Activated T-cell treated with anti-CD3 and anti-CD28 coated beads, Interleukin-2, amount 50 U/mL, for 72 hours (primary cell): Measurements from ENCODE around the gene CRABP2. TPM values are rescaled to one million over a fixed set of nuclear protein-coding genes. Genes with fewer than 3 reads are reported as not detected.

Source experiments
- ATAC-seq, 2 donors: fragments of 150-1000 bp; cut with Tn5 transposase; replicated peaks in 1 of 2; 2 replicates each; pipeline ENCODE4 v1.10.0; 2021; ENCODE audit warnings: moderate library complexity in 2 of 2, mild to moderate bottlenecking in 1 of 2
- DNase-seq, 2 donors: peaks; one replicate each; pipeline ENCODE4 v3.0.0; 2021 to 2022; ENCODE audit warnings: mixed read lengths in 1 of 2
- H3K27ac Mint-ChIP-seq: one replicate; pipeline ENCODE4 v1.8.0; 2022; ENCODE audit warnings: mild to moderate bottlenecking, moderate library complexity, mixed read lengths
- H3K27me3 Mint-ChIP-seq: one replicate; pipeline ENCODE4 v1.8.0; 2022; ENCODE audit warnings: low read depth, mixed read lengths
- H3K36me3 Mint-ChIP-seq, 2 donors: one replicate each; pipeline ENCODE4 v1.8.0; 2022; ENCODE audit warnings: mixed read lengths in 2 of 2, mild to moderate bottlenecking in 1 of 2; ENCODE audit not compliant: insufficient read depth in 2 of 2
- H3K4me1 Mint-ChIP-seq: one replicate; pipeline ENCODE4 v1.8.0; 2022; ENCODE audit warnings: low read depth, mixed read lengths
- H3K4me3 Mint-ChIP-seq, 2 donors: one replicate each; pipeline ENCODE4 v1.8.0; 2022; ENCODE audit warnings: mild to moderate bottlenecking in 2 of 2, mixed read lengths in 2 of 2, moderate library complexity in 2 of 2
- H3K9me3 Mint-ChIP-seq, 2 donors: one replicate each; pipeline ENCODE4 v1.8.0; 2022; ENCODE audit warnings: mixed read lengths in 2 of 2
- total RNA-seq, 2 donors: library from RNA; stranded (reverse); gene quantifications; one replicate each; pipeline ENCODE4 v1.2.3, GENCODE V29; 2022

Gene CRABP2
- total RNA-seq, 2 donors from 2014 or later, result 2.5 TPM

GRCh38 chr1:156700736-156701531, 4.4 kb downstream of the CRABP2 start:
- Mint-ChIP-seq H3K36me3 (no peaks in the 10 kb centered on the region), H3K4me1 (peaks cover 23% of the 10 kb centered on the region), H3K27ac (no peak overlapping the region), H3K9me3 (no peaks in the 10 kb centered on the region), H3K4me3 (no peak overlapping the region), H3K27me3 (peaks cover 42% of the 10 kb centered on the region)
- no peak for DNase-seq
- ATAC-seq, result no peak

GRCh38 chr1:156698995-156699394, 6.4 kb downstream of the CRABP2 start:
- Mint-ChIP-seq H3K27me3 (peaks cover 33% of the 10 kb centered on the region), H3K36me3 (no peaks in the 10 kb centered on the region), H3K4me1 (peaks cover 8% of the 10 kb centered on the region), H3K4me3 (no peak overlapping the region), H3K9me3 (no peaks in the 10 kb centered on the region), H3K27ac (no peak overlapping the region)
- DNase-seq (no peak), ATAC-seq (no peak)

GRCh38 chr1:156697481-156697880, 7.9 kb downstream of the CRABP2 start:
- H3K27me3 Mint-ChIP-seq, result peaks cover 38% of the 10 kb centered on the region
- DNase-seq (no peak), ATAC-seq (no peak)
- peaks cover 20% of the 10 kb centered on the region for H3K4me1 Mint-ChIP-seq
- no peak overlapping the region for H3K27ac Mint-ChIP-seq
- no peaks in the 10 kb centered on the region for H3K36me3 Mint-ChIP-seq
- no peak overlapping the region for H3K4me3 Mint-ChIP-seq
- no peaks in the 10 kb centered on the region for H3K9me3 Mint-ChIP-seq

- H3K9me3 Mint-ChIP-seq, result no peaks in the 10 kb centered on the region
- no peak for DNase-seq
- ATAC-seq, result no peak
- no peaks in the 10 kb centered on the region for H3K36me3 Mint-ChIP-seq
- H3K27ac Mint-ChIP-seq, result no peak overlapping the region
- H3K4me1 Mint-ChIP-seq, result peaks cover 27% of the 10 kb centered on the region
- H3K4me3 Mint-ChIP-seq, result no peak overlapping the region
- peaks cover 45% of the 10 kb centered on the region for H3K27me3 Mint-ChIP-seq
Measured at GRCh38 chr1:156696755-156697154, 8.6 kb downstream of the CRABP2 start.

- DNase-seq (no peak), ATAC-seq (no peak)
- no peaks in the 10 kb centered on the region for H3K9me3 Mint-ChIP-seq
- no peaks in the 10 kb centered on the region for H3K36me3 Mint-ChIP-seq
- H3K4me1 Mint-ChIP-seq, result peaks cover 24% of the 10 kb centered on the region
- H3K27ac Mint-ChIP-seq, result no peak overlapping the region
- H3K4me3 Mint-ChIP-seq, result no peak overlapping the region
- peaks cover 63% of the 10 kb centered on the region for H3K27me3 Mint-ChIP-seq
Measured at GRCh38 chr1:156694690-156694962, 10.8 kb downstream of the CRABP2 start.

GRCh38 chr1:156693848-156694689, 11.3 kb downstream of the CRABP2 start:
- H3K4me1 Mint-ChIP-seq, result peaks cover 30% of the 10 kb centered on the region
- no peak for ATAC-seq
- no peaks in the 10 kb centered on the region for H3K9me3 Mint-ChIP-seq
- no peak overlapping the region for H3K27ac Mint-ChIP-seq
- no peak overlapping the region for H3K4me3 Mint-ChIP-seq
- no peaks in the 10 kb centered on the region for H3K36me3 Mint-ChIP-seq
- peaks cover 69% of the 10 kb centered on the region for H3K27me3 Mint-ChIP-seq
- no peak for DNase-seq

- H3K36me3 Mint-ChIP-seq, result no peaks in the 10 kb centered on the region
- no peak overlapping the region for H3K27ac Mint-ChIP-seq
- H3K4me1 Mint-ChIP-seq, result peaks cover 30% of the 10 kb centered on the region
Measured at GRCh38 chr1:156692925-156693847, 12.2 kb downstream of the CRABP2 start.

GRCh38 chr1:156692441-156692924, 12.9 kb downstream of the CRABP2 start:
- peaks cover 30% of the 10 kb centered on the region for H3K4me1 Mint-ChIP-seq
- no peak overlapping the region for H3K27ac Mint-ChIP-seq
- H3K36me3 Mint-ChIP-seq, result no peaks in the 10 kb centered on the region
- ATAC-seq (no peak), DNase-seq (no peak)
- peaks cover 70% of the 10 kb centered on the region for H3K27me3 Mint-ChIP-seq
- H3K4me3 Mint-ChIP-seq, result no peak overlapping the region
- no peaks in the 10 kb centered on the region for H3K9me3 Mint-ChIP-seq

More at GRCh38 chr1:156692925-156693847, 12.2 kb downstream of the CRABP2 start:
- no peaks in the 10 kb centered on the region for H3K9me3 Mint-ChIP-seq
- peaks cover 74% of the 10 kb centered on the region for H3K27me3 Mint-ChIP-seq
- no peak for DNase-seq
- no peak for ATAC-seq
- H3K4me3 Mint-ChIP-seq, result peak overlapping the region in 1 of 2 donors; percentile 33

- ATAC-seq (no peak), DNase-seq (no peak)
- Mint-ChIP-seq H3K27me3 (peaks cover 65% of the 10 kb centered on the region), H3K4me3 (no peak overlapping the region), H3K36me3 (no peaks in the 10 kb centered on the region), H3K9me3 (no peaks in the 10 kb centered on the region), H3K27ac (no peak overlapping the region), H3K4me1 (peaks cover 30% of the 10 kb centered on the region)
Measured at GRCh38 chr1:156691665-156692440, 13.5 kb downstream of the CRABP2 start.

- H3K36me3 Mint-ChIP-seq, result no peaks in the 10 kb centered on the region
- H3K27ac Mint-ChIP-seq, result no peak overlapping the region
- H3K4me1 Mint-ChIP-seq, result peaks cover 30% of the 10 kb centered on the region
- peaks cover 60% of the 10 kb centered on the region for H3K27me3 Mint-ChIP-seq
- ATAC-seq (no peak), DNase-seq (no peak)
- no peak overlapping the region for H3K4me3 Mint-ChIP-seq
- no peaks in the 10 kb centered on the region for H3K9me3 Mint-ChIP-seq
Measured at GRCh38 chr1:156691191-156691590, 14.2 kb downstream of the CRABP2 start.

GRCh38 chr1:156690675-156691036, 14.7 kb downstream of the CRABP2 start:
- H3K9me3 Mint-ChIP-seq, result no peaks in the 10 kb centered on the region
- no peaks in the 10 kb centered on the region for H3K36me3 Mint-ChIP-seq
- peaks cover 30% of the 10 kb centered on the region for H3K4me1 Mint-ChIP-seq
- ATAC-seq (no peak), DNase-seq (no peak)
- H3K27me3 Mint-ChIP-seq, result peaks cover 60% of the 10 kb centered on the region
- H3K4me3 Mint-ChIP-seq, result no peak overlapping the region
- H3K27ac Mint-ChIP-seq, result no peak overlapping the region

- H3K36me3 Mint-ChIP-seq, result no peaks in the 10 kb centered on the region
- H3K27ac Mint-ChIP-seq, result no peak overlapping the region
- peaks cover 60% of the 10 kb centered on the region for H3K27me3 Mint-ChIP-seq
- H3K4me3 Mint-ChIP-seq, result peak overlapping the region; percentile 67 to 70
- DNase-seq, result no peak
- H3K4me1 Mint-ChIP-seq, result peaks cover 30% of the 10 kb centered on the region
- peak in 1 of 2 donors; percentile 1 for ATAC-seq
- no peaks in the 10 kb centered on the region for H3K9me3 Mint-ChIP-seq
Measured at GRCh38 chr1:156689953-156690674, 15.3 kb downstream of the CRABP2 start.
